Sciatic nerve (tissue), 2 donors: ENCODE measurements around the gene TUBA4A. TPM values are rescaled to one million over a fixed set of nuclear protein-coding genes. Genes with fewer than 3 reads are reported as not detected.
A peak's percentile ranks its signal among the peaks of the same experiment; 100 is the strongest.

Experiments used
- ATAC-seq: fragments of 200-7000 bp; cut with Tn5 transposase; one replicate; pipeline ENCODE4 v1.9.1; 2020; ENCODE audit warnings: mild to moderate bottlenecking, moderate library complexity
- DNase-seq: peaks from one replicate; pipeline ENCODE4 v3.0.0-alpha.2; 2020; ENCODE audit warnings: low spot score
- intact Hi-C: fragments of 100-400 bp; cut with DNase I; formaldehyde crosslinking; loops from one replicate; pipeline ENCODE4 v1.14.2; 2022
- total RNA-seq: library from RNA; stranded (reverse); fragmentation: NEBNext Ultra II Directional; extraction: Animal tissue kit (Norgen Biotek cat#: 25700); gene quantifications from one replicate; pipeline ENCODE4 v1.2.1, GENCODE V29; 2021
- donor health status: DM: no; HTN: no; CAD: no.
- donor health status: DM: no; HTN: no; CAD: no.

The TUBA4A gene
- total RNA-seq, 1 donor from 2014 or later = 12.5 TPM

DNA sequence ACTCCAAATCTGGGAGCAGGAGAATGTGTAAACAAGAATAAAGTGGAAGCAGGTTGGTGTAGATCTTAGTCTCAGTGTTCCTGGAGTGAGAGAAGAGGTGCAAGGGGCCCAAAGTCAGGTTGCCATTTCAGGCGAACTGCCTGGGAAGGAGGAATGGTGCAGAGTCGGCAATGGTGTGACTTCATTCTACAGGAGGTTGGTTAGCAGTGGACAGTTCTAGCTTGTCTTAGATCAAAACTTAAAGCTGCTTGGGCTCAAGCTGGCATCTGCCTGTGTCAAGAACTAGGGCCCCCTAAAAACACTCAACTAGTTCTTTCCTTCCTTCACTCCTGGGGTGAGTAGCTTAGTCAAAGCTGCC, 4.9 kb downstream of the TUBA4A start:
- ATAC-seq (no peak), DNase-seq (no peak)
- intact Hi-C loops = loop anchor here (10.0 kb wide), 1 partner anchor 1174 kb away; no protein-coding TSS in a partner anchor

DNA sequence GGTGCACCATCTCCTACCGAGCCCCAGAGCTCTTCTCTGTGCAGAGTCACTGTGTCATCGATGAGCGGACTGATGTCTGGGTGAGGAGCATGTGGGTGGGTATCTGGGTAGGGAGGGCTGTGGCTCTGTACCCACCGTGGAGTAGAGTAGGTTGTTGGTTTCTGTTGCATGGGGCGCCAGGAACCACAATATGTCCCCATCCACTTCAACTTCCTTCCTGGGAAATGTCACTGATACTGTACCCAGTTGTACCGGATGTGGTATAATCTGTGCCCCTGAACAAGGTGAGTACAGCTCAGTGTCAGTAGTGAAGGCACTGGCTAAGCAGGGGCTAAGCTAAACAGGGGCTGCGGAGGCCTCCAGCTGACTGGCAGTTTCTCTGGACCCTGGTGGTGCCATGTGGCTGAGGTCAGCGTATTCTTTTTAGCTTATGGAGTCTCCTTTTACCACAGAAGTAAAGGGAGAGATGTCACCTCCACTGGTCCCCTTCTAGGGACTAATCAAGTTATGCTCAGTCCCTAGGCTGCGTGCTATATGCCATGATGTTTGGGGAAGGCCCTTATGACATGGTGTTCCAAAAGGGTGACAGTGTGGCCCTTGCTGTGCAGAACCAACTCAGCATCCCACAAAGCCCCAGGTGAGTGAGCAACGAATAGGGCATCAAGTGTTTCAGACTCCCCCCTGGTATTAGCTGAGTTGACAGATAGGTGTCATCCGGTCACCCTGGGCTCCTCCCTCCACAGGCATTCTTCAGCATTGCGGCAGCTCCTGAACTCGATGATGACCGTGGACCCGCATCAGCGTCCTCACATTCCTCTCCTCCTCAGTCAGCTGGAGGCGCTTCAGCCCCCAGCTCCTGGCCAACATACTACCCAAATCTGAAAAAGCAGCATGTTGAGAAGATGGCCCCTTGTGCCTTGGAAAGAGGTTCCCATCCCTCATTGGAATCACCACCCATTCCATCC, 5.8 kb downstream of the TUBA4A start:
- DNase-seq = no peak
- intact Hi-C loops = loop anchor here (10.0 kb wide), 1 partner anchor 1173 kb away; no protein-coding TSS in a partner anchor

DNA sequence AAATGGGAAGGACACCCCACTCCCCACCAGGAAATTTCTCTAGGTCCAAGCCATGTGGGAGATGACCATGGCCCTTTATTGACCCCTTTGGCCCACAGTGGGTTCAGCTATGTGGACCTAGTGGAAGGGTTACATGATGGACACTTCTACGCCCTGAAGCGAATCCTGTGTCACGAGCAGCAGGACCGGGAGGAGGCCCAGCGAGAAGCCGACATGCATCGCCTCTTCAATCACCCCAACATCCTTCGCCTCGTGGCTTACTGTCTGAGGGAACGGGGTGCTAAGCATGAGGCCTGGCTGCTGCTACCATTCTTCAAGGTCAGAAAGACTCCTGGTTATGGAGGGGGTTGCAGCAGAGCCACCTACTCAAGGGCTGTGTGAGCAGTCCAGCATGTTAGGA, 7.2 kb downstream of the TUBA4A start:
- ATAC-seq (no peak), DNase-seq (no peak)
- intact Hi-C loops = loop anchor here (10.0 kb wide), 1 partner anchor 1172 kb away; no protein-coding TSS in a partner anchor

More for the DNA sequence above, 5.8 kb downstream of the TUBA4A start:
- ATAC-seq = no peak

DNA sequence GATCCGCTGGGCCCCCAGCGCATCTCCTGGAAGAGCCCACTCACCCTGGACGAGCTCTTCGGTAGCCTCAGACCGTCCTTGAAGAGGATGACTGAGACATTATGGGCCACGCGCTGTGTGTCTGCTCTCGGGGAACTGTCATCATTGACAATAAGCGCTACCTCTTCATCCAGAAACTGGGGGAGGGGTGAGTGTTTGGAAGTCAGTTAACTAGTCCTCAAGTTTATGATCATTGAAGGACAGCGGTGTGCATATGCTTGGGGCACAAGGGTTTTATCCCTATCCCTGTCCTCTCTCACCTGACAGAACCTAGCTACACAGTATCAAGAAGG, 7.9 kb downstream of the TUBA4A start:
- ATAC-seq (no peak), DNase-seq (no peak)
- intact Hi-C loops = loop anchor here (1.0 to 10.0 kb wide), 2 partner anchors 21 to 1171 kb away; no protein-coding TSS in a partner anchor

DNA sequence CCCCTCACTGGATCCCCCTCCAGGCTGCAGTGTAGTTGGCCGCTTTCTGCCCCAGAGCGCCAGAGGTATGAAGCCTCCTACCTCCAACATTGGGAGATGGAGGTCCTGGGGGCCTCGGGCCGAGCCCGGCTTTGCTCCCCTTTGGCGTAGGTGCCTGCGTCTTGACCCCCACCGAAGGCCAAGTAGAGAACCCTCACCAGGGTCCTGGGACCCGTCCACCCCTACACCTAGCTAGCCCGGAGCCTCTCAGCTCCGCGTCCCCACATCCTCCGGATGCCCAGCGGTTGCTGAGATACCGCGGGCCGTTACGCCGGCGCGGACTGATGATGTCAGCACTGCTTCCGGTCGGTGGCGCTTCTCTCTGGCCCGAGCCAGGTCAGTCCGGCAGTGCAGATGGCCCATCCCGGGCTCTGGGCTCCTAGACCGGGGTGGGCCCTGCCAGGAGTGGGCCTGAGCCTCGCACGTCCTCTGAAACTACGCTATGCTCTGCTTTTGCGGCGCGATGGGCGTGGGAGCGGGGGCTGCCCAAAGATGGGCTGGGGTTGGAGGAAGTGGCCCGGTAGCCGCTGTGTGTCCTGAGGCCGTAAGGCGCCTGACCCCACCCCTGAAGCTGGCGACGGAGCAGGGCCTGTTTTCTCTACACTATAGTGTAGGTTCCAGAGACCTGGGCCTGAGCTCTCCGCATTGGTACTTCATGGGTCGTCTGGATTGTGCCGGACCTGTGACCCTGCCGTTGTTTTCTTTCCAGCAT, 8.4 kb downstream of the TUBA4A start, which contains the start of the genes GLB1L and STK16:
TSS of gene GLB1L (minus strand) at position 297 of the 751 bp plus-strand sequence. CDS start 1,871 bp downstream, outside the sequence.
TSS of gene STK16 (plus strand) at position 332 of the 751 bp plus-strand sequence. CDS start 521 bp downstream, outside the sequence.
- ATAC-seq (peak; percentile 97), DNase-seq (peak; percentile 98)
- intact Hi-C loops = loop anchor here (1.0 to 10.0 kb wide), 2 partner anchors 22 to 1171 kb away; no protein-coding TSS in a partner anchor

DNA sequence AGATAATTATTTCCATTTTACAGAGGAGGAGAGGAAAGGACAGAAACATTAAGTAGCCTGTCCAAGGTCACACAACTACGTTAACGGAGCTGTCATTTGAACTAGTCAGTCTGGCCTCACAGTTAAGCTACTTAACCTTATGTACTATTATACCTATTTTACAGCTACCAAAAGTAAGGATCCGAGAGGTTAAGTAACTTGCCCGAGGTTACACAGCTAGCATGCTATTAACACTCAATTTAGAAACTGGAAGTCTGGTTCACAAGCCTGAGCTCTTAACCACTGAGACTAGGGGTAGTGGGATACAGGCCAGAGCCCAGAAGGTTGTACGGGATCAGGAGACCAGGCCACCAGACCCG, 8.9 kb downstream of the TUBA4A start:
- DNase-seq (no peak), ATAC-seq (no peak)
- intact Hi-C loops = loop anchor here (1.0 to 10.0 kb wide), 2 partner anchors 23 to 1170 kb away; no protein-coding TSS in a partner anchor

DNA sequence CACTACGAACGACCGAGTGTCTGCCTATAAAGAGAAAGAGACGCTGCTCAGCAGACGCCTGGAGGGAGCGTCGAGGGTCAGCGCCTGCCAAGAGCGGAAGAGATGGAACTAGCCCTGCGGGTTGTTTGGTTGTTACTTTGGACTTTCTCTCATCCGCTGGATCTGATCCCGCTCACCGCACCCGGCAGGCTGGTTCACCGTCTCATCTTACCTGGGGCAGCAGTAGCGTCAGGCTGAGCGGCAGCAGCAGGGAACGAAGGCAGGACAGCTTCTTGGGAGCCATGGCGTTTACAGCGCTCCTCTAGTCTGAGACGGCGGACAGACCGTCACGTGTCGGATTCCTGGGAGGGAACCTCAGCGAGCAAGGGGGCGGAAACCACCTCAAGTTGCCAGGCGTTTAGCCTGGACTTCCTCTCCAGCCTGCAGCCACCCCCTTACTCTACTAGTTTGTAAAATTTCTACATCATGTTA, 10.4 kb downstream of the TUBA4A start:
- ATAC-seq (no peak), DNase-seq (no peak)
- intact Hi-C loops = loop anchor here (10.0 kb wide), 1 partner anchor 1169 kb away; no protein-coding TSS in a partner anchor

DNA sequence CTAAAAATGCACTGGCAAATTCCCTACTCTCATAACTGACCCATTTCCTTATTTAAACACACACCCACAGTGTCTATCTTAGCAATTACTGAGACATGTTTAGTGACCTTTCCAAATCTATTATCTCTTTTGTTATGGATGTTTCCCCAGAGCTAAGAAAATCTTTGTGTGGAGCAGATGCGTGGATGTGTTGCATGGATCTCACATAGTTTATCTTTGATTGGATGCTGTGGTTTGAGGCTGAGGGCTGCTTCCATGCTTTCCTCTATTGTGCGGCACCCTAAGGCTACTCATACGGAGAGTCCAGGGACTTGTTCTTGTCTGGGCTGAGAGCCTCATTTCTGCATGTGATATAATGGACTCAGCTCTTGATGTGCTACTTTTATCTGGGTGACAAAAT, 19.4 kb downstream of the TUBA4A start:
- intact Hi-C loops = no loop called here
- DNase-seq (no peak), ATAC-seq (no peak)

DNA sequence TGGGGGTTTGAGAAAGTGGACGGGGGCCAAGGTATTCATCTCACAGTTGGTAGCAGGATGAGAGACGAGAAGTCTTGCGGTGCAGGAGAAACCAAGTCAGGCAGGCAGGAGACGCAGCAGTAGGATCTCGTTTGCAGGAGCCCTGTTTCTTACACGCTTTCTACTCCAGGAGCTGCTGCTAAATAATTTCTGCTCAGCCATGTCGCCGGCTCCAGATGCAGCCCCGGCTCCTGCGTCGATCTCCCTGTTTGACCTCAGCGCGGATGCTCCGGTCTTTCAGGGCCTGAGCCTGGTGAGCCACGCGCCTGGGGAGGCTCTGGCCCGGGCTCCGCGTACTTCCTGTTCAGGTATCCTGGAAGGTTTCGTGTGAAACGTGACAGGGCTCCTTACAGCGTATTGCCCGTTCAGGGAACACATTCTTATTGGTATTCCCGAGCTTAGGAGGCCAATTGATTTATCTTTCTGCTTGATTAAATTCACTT, 23.6 kb downstream of the TUBA4A start:
- intact Hi-C loops = no loop called here
- ATAC-seq (peak; percentile 9), DNase-seq (no peak)

DNA sequence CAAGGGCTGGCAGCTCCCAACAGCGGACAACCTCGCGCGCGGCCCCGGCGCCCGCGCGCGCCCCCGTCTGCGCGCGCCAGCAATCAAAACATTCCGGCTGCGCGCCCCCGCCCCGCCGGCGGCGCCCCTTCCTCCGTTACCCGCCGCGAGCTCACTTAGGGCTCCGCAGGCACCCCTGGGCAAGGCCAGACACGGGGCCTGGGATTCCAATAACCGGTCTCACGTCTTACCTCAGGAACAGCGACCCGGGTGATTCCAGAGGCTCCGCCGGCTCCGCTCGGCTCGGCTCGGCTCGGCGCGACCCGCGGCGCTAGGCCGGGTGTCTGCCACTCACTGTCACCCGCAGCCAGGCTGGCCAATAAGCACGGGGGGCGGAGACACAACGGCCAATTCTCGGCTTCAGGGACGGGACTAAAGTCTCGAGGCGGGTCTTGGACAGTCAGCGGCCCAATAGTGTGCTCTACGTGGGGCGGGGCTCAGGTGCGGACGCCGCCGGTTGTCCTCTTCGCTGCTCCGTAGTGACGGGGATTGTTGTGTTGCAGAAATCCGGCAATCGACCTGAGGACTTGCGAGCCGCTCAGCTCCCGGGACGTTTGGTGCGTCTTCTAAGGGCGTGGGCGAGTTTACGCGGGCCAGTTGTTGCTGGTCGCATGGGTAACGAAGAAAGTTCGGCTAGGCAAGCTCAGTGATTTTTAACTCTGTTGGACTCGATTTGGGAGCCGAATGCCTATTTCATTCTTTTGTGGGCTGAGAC, 24.2 kb downstream of the TUBA4A start, which contains the start of the genes ANKZF1 and ATG9A:
TSS of gene ANKZF1 (plus strand) at position 502 of the 754 bp plus-strand sequence. CDS start 452 bp downstream, outside the sequence.
TSS of gene ATG9A (minus strand) at position 332 of the 754 bp plus-strand sequence. CDS start 1,612 bp downstream, outside the sequence.
- ATAC-seq = peak; percentile 99
- peak; percentile 98 for DNase-seq
- intact Hi-C loops = no loop called here

DNA sequence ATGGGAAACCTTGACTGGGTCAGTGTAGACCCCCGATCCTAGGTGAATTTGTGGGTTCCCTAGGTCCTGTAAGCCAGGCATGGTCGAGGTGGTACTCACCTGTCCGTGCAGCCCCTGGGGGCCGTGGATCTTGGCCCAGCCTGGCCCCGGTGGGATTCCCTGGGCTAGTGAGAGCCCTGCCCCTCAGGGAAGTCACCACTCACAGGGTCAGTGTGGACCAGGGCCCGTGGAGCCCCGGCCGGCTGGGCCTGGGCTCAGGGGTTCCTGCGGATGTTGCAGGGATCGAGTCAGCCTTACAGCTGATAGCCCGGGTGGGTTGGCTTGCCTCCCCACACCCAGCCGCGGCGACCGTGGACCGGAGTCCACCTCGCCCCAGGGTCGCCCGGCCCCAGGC, 24.8 kb downstream of the TUBA4A start:
- intact Hi-C loops = no loop called here
- DNase-seq (peak; percentile 70), ATAC-seq (peak; percentile 2)

DNA sequence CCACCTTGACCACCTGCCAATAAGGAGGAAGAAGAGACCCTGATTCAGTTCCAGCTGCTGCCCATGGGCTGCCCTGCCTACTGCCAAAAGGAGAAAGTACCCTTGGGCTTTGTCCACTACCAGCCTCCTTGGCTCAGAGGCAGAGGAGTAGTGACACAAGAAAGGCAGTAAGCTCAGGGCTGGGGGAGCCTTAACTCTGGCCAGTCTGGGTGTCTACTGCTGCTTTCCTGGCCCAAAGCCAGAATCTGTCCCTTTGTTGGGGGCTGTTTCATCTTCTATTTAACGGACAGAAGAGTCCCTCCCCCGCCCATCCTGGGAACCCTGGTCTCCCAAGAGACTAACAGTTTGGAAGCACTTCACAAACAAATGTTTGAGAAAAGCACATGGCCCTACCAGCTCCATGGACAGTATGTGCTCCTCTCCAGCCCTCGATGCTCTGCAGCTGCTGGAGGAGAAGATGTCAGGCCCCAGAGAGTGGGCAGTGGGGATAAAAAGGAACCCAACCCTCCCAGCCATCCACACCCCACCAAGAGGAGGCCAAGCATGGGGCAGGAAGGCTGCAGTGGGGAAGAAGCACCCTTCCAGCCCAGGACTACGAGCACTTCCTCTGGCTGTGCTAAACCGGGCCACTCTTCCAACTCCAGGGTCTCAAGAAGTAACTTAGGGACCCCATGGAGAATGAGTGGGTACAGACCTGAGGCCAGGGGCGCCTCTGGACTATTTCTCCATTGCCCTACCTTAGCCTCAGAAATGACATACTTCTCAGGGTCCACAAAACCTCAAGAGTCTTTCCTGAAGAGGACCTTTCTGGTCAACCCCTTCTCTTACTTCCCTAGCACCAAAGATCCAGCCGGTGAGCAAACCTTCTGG, 25.4 kb downstream of the TUBA4A start:
- DNase-seq (no peak), ATAC-seq (no peak)
- intact Hi-C loops = no loop called here

DNA sequence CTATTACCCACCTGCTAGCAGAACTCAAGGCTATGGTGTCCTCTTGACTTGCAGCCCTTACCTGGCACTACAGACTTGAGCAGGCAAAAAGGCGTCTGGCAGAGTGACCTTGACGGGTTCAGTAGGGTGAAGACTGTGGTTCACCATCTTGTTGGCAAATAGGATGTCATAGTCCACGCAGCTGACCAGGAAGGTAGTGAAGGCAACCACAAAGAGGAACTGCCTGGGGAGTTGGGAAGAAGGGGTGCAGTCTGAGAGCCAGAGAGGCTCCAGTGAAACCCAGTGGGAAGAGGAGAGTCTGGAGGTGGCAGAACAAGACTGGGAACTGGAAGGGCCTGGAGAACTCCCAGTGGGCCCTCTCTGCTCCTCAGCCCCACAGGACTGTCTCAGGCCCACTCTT, 28.4 kb downstream of the TUBA4A start:
- no peak for DNase-seq
- intact Hi-C loops = no loop called here
- no peak for ATAC-seq

DNA sequence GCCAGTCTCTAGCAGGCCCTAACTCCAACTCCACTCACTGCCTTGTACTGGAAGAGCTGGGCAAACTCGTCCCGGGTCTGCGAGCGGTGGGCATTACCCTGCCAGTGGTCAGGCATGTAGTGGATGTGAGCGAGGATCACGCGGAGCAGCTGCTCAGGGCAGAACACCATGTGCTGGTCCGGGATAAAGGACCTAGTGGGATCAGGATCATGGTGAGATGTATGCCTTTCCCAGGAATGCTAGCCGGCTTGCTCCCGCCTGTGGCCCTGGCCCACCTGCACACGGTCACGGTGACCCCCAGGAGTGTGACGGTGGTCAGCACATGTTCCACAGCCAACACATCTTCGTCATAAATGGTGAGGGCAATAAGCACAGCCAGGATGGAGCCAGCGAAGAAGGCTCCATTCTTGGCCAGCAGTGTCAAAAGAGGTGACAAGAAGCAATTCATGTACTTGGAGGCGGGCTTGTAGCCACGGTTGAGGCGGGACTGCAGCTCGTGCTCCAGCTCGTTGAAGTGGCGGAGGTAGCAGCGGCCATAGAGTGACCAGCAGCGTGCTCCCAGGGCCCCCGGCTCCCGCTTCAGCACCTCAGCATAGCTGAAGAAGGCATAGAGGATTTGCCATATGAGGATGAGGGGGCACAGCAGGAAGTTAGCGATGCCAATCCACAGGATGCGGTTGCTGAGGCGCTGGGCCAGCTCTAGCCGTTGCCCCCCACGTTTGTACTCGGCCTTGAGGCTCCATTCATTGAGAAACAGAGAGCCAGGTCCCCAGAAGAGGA, 29.7 kb downstream of the TUBA4A start:
- intact Hi-C loops = no loop called here
- ATAC-seq = no peak
- DNase-seq = no peak

DNA sequence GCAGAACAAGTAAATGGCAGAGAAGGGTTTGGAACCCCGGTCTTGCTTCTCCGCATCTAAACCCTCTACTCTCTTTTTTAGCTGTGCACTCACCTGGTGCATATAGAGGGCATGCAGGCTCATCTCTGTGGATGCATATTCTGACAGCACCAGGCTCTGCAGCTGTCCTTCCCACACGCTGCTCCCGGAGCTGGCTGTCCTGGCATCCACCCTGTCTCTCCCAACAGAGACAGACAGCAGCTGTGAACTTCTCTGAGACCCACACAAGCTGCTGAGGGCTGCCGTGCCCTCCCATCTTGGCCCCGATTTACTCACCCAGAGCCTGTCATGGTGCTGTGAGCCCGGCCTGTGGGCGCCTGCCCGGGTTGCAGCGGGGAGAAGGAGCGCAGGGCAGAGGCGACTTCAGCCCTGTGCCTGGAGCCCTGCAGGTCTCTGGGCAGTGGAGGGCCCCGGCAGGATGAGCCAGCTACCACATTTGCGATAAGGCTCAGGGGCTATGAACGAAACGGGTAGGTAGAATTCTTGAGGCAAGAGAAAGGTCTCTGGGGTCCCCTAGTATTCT, 31.7 kb downstream of the TUBA4A start:
- ATAC-seq = no peak
- intact Hi-C loops = no loop called here
- DNase-seq = no peak

DNA sequence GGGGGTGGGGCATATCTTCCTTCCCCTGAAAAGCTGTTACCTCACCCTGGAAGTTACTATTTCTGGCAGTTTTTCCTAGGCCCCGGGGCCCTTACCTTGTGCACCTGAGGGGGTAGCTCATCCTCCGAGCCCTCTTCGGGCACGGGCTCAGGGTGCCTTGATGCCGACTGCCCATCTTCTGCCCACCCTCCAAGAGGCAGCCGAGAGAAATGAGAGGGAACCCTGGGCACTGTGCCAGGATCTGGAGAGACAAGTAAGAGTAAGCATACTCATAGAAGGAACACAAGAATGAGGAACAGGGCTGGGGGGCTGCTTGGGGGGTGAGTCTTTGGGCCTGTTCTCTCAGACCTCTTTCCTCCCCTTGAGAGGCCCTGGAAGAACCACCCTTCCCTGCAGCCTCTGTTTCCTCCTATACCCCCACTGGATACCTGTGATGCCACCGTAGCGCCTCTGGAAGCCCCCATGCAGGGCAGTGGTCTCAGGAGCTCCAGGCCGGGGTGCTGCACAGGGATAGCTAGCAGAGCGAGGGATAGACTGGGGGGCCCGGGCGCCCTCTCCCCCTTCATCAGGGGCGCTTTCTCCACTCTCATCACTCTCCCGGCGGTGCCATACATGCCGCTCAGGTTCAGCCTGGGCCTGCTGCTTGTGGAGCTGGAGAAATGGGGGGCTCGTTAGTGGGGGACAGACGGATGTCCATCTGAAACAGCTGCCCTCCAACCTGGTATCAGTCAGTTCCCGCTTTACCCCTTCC, 32.9 kb downstream of the TUBA4A start:
- ATAC-seq (no peak), DNase-seq (no peak)
- intact Hi-C loops = no loop called here
